HUES48 (cell line): ENCODE data around the gene LRRC14B.
"Not testable (repeated sequence)": the region's sequence is repeated elsewhere in the genome, so short reads cannot be mapped to it uniquely, and the experiment has no call there.

Experiments used
- H3K27ac ChIP-seq: one replicate; pipeline ENCODE4 v1.7.0; 2013; ENCODE audit warnings: low read depth, low read length, inconsistent platforms
- H3K27me3 ChIP-seq: 2 replicates; pipeline ENCODE4 v1.6.1; 2013; ENCODE audit warnings: mild to moderate bottlenecking, low read length; ENCODE audit not compliant: control insufficient read depth, insufficient read depth
- H3K36me3 ChIP-seq: 2 replicates; pipeline ENCODE4 v1.6.1; 2013; ENCODE audit warnings: low read length; ENCODE audit not compliant: control insufficient read depth, insufficient read depth
- H3K4me1 ChIP-seq: 2 replicates; pipeline ENCODE4 v1.6.1; 2013; ENCODE audit warnings: mild to moderate bottlenecking, low read length; ENCODE audit not compliant: control insufficient read depth, insufficient read depth
- H3K4me3 ChIP-seq: 2 replicates; pipeline ENCODE4 v1.5.1; 2013; ENCODE audit warnings: mild to moderate bottlenecking, low read depth, low read length
- H3K9ac ChIP-seq: 2 replicates; pipeline ENCODE4 v1.6.1; 2013; ENCODE audit warnings: mild to moderate bottlenecking, low read depth, low read length, moderate library complexity
- H3K9me3 ChIP-seq: 2 replicates; pipeline ENCODE4 v1.6.1; 2013; ENCODE audit warnings: low read length; ENCODE audit not compliant: control insufficient read depth, insufficient read depth

LRRC14B gene

DNA sequence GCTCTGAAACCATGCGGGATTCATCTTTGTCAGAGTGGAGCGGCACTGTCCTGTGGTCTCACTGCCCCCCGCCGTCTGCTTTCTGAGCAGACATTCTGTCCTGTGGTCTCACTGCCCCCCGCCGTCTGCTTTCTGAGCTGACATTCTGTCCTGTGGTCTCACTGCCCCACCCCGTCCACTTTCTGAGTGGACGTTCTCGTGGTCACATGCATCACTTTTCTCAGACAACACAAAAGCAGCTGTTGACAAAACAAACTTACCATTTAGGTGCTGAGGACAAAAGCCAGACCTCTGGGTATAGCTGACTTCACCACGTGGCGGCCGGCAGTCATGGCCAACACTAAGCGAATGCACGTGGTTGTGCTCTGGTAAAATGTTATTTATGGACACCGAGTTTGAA is 2.8 kb downstream of the LRRC14B start:
- H3K9me3 ChIP-seq, result no peaks in the 10 kb centered on the region
- no peak overlapping the region for H3K9ac ChIP-seq
- no peaks in the 10 kb centered on the region for H3K27me3 ChIP-seq
- no peak overlapping the region for H3K27ac ChIP-seq
- H3K4me3 ChIP-seq, result no peak overlapping the region
- H3K36me3 ChIP-seq, result no peaks in the 10 kb centered on the region
- H3K4me1 ChIP-seq, result no peaks in the 10 kb centered on the region

DNA sequence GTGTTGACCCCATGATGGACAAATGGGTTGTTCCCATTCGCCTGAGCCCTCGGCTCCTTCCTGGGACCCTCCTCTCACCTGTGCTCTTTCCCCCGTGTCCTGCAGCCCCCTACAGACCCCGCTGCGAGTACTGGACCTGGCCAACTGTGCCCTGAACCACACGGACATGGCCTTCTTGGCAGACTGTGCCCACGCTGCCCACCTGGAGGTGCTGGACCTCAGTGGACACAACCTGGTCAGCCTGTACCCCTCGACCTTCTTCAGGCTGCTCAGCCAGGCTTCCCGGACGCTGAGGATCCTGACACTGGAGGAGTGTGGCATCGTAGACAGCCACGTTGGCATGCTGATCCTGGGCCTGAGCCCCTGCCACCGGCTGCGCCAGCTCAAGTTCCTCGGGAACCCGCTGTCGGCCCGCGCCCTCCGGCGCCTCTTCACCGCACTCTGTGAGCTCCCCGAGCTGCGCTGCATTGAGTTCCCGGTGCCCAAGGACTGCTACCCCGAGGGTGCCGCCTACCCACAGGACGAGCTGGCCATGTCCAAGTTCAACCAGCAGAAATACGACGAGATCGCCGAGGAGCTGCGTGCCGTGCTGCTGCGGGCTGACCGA is 3.4 kb downstream of the LRRC14B start:
- Histone ChIP-seq H3K9me3 (no peaks in the 10 kb centered on the region), H3K36me3 (no peaks in the 10 kb centered on the region), H3K27ac (no peak overlapping the region), H3K27me3 (no peaks in the 10 kb centered on the region), H3K4me1 (no peaks in the 10 kb centered on the region), H3K9ac (no peak overlapping the region), H3K4me3 (no peak overlapping the region)

DNA sequence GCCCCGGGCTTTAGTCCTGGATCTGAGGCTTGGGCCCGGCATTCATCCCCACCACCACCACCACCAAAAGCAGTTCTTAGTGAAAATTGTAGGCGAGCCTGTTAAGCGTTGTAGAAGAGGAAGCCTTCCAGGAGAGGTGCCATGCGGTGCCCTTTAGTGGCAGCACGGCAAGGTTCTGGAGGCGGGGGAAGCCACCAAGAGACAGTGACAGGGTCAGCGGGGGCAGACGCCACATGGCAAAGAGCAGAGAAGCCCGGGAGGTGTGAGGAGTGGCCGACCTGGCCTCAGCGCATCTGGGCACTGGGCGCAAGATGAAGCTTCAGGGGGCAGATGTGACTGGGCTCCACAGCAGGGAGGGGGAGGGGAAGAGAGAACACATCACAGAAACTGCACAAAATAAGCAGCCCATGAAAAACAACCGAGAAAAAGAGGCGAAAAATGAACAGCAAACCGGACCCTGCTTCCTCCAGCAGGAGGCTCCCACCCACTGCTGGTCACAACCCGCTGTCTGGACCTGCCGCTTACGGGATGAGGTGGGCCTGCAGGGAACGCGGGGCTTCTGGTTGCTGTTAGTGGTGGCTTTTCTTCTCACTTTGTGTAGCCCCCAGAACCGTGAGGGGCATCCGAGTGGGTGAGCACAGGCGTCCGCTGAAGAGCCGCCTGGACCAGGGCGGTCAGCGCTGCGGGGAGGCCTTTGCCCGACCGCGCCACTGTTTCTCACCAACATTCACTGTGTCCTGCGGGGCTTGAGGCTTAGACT is 4.3 kb downstream of the LRRC14B start:
- no peaks in the 10 kb centered on the region for H3K4me1 ChIP-seq
- no peak overlapping the region for H3K4me3 ChIP-seq
- no peaks in the 10 kb centered on the region for H3K36me3 ChIP-seq
- no peak overlapping the region for H3K27ac ChIP-seq
- no peak overlapping the region for H3K9ac ChIP-seq
- H3K9me3 ChIP-seq, result no peaks in the 10 kb centered on the region
- H3K27me3 ChIP-seq, result no peaks in the 10 kb centered on the region

DNA sequence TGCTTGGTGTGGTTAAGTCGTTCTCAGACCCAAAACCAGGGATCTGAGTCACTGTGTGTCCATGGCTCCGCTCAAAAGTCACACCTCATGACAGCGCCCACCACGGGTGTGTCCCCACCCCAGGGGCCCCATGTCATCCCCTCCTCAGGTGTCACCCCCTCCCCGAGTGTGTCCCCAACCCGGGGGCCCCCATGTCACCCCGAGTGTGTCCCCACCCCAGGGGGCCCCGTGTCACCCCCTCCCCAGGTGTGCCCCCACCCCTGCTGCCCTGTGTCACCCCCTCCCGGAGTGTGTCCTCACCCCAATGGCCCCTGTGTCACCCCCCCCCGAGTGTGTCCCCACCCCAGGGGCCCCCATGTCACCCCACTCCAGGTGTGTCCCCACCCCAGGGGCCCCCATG is 5.1 kb downstream of the LRRC14B start:
- Histone ChIP-seq H3K27ac (no peak overlapping the region), H3K4me3 (no peak overlapping the region), H3K27me3 (no peaks in the 10 kb centered on the region), H3K9ac (no peak overlapping the region), H3K9me3 (no peaks in the 10 kb centered on the region), H3K4me1 (no peaks in the 10 kb centered on the region), H3K36me3 (no peaks in the 10 kb centered on the region)

DNA sequence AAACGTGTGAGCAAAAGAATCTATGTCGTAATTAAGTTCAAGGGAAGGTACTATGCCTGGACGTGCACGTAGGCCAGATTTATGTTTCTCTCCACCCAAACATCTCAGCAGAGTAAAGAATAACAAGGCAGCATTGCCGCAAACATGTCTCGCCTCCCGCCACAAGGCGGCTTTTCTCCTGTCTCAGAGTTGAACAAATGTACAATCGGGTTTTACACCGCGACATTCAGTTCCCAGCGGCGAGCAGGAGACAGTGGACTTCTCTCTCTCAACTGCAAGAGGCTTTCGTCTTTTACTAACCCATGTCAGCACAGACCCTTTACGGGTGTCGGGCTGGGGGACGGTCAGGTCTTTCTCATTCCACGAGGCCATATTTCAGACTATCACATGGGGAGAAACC is 5.7 kb downstream of the LRRC14B start:
- not testable (repeated sequence) for H3K9ac ChIP-seq, H3K27ac ChIP-seq, H3K36me3 ChIP-seq, H3K9me3 ChIP-seq, H3K27me3 ChIP-seq, H3K4me1 ChIP-seq, H3K4me3 ChIP-seq

DNA sequence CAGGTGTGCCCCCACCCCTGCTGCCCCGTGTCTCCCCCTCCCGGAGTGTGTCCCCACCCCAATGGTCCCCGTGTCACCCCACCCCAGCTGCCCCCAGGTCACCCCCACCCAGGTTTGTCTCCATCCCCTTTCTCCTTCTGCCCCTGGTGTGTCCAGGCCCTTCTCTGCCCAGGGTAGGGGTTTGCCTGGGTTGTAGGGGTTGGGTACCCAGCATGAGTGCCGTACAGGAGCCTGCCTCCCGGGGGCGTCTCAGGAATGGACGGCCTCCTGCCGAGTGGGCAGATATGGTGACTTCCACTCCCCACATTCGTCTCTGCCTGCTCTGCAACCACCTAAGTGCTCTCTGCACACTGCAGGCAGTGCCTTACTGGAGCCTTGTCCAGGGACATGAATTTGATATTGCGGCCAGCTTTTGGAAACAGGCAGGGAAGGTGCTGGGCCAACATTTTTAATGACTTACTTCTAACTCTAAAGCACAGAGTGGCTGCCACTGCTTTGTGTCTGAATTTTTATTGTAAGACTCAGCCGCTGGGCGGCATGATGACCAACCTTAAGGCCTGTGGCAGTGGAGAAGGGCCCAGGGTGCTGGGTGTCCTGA is 6.7 kb downstream of the LRRC14B start:
- Histone ChIP-seq H3K4me1 (no peaks in the 10 kb centered on the region), H3K27me3 (no peaks in the 10 kb centered on the region), H3K9ac (no peak overlapping the region), H3K27ac (no peak overlapping the region), H3K36me3 (no peaks in the 10 kb centered on the region), H3K4me3 (no peak overlapping the region), H3K9me3 (no peaks in the 10 kb centered on the region)

DNA sequence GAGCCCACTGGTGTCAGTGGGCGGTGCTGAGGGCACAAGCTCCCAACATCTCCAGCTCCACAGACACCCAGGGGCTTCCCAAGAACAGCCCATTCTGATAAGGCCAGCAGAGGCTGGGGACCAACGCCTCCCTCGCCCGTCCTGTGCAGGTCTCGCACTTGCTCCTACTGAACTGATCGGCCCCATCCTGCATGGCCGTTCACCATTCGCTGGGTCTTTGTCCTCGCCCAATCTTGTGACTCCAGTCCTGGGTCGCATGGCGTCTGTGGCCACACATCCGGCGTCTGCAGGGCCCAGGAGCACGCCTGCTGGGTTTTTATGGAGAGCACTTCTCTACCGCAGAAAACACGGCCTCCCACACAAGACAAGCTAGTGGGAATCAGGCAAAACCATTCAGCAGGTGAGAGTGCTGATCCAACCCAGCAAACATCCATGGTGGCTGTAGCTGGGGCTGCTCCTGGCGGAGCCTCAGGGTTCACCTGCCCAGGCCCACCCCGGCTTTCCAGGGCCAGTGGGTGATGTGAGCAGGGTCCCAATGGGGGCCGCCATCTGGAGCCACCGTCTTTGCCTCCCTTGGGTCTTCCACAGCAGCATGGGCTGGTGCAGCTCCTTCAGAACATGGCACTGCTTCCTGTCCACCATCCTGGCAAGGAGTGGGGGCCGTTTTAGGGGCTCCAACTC is 7.4 kb downstream of the LRRC14B start:
- Histone ChIP-seq H3K36me3 (peaks cover 1% of the 10 kb centered on the region), H3K4me1 (no peaks in the 10 kb centered on the region), H3K9ac (no peak overlapping the region), H3K4me3 (no peak overlapping the region), H3K27ac (no peak overlapping the region), H3K9me3 (no peaks in the 10 kb centered on the region), H3K27me3 (no peaks in the 10 kb centered on the region)

DNA sequence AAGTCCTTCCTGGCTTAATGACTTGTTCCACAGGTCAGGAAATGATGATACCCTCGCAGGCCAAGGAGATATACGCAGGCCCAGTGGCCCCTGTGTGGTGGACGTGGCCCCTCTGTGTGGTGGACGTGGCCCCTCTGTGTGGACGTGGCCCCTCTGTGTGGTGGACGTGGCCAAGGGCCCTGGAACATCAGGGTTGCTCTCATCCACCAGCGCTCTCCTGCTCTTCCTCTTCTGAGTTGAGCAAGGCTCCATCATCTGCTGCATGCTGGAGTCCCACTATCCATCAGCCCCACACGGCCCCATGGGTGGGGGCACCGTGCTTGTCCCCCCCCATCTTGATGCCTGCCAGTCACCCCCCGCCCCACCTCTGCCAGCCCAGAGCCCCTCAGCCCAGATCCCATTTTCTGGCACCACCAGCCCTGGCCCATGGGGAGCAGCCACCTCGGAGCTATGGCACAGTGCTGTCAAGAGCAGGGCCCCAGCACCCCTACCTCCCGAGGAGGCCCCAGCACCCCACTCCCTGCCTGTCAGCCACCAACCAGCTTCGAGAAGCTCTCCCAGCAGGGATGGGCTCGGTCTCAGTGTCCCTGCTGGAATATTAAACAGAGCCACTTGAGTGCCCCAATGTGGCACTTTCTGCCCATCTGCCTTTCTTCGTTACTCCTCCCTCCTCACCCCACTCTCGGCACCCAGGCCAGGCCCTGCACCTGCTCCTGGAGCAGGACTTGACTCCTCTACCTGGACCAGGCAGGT is 8.1 kb downstream of the LRRC14B start:
- no peak overlapping the region for H3K27ac ChIP-seq

DNA sequence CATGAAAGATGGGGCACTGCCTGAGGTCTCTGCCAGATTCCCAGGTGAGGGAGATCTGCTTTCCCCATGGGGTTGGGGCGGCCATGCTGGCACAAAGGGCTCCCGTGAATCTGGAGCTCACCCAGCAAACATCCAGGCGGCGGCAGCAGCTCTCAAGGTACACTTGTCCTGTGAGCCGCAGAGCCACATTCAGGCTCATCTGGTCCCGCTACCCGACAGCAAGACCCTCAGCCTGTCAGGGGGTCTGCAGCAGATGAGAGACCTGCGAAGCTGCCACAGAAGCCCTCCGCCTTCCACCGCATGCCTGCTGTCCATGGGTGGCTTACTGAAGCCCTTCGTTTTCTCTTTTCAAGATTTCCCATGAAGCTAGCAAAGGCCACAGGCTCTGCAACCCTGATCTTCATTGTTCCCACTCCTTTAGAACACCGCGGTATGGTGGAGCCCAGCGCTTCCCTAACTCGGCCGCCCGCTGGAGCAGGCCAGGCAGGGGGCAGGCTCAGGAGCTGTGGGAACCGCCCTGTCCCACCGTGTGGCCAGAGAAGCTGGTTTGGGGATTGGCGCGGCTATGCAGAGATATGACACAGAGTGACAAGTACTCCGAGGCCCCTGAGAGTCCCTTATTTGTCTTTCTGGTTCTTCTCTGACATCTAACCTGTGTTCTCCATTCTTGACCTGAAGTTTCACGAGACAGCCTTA is 8.8 kb downstream of the LRRC14B start:
- Histone ChIP-seq H3K9me3 (no peaks in the 10 kb centered on the region), H3K27me3 (no peaks in the 10 kb centered on the region), H3K4me3 (no peak overlapping the region), H3K4me1 (no peaks in the 10 kb centered on the region), H3K9ac (no peak overlapping the region), H3K27ac (no peak overlapping the region), H3K36me3 (peaks cover 16% of the 10 kb centered on the region)

More for the DNA sequence above, 8.1 kb downstream of the LRRC14B start:
- H3K36me3 ChIP-seq, result peaks cover 8% of the 10 kb centered on the region
- H3K9me3 ChIP-seq, result no peaks in the 10 kb centered on the region
- no peak overlapping the region for H3K4me3 ChIP-seq
- no peak overlapping the region for H3K9ac ChIP-seq
- H3K27me3 ChIP-seq, result no peaks in the 10 kb centered on the region
- no peaks in the 10 kb centered on the region for H3K4me1 ChIP-seq

DNA sequence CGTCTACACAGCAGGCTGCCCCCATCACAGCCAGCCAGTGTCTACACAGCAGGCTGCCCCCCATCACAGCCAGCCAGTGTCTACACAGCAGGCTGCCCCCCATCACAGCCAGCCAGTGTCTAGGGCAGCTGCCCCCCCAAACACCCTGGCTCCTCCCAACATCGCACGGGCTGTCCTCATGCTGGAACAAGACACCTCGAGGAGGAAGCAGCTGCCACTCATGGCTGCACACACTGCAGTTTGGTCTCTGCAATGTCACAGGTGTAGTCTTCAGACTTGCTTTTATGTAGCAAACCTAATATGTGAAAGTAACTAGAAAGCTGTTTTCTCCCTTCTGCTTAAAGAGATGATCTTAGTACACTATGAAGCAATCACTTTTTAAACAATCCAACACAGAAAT is 9.7 kb downstream of the LRRC14B start:
- H3K9ac ChIP-seq, result no peak overlapping the region
- H3K27ac ChIP-seq, result no peak overlapping the region
- no peak overlapping the region for H3K4me3 ChIP-seq
- H3K9me3 ChIP-seq, result no peaks in the 10 kb centered on the region
- H3K36me3 ChIP-seq, result peaks cover 22% of the 10 kb centered on the region
- H3K27me3 ChIP-seq, result no peaks in the 10 kb centered on the region
- H3K4me1 ChIP-seq, result no peaks in the 10 kb centered on the region
